HepG2 (cell line): ENCODE measurements around the gene WDR45B. TPM values are rescaled to one million over a fixed set of nuclear protein-coding genes. Genes with fewer than 3 reads are reported as not detected.

Source experiments
- ATAC-seq: fragments of 200-7000 bp; cut with Tn5 transposase; 3 replicates; pipeline ENCODE4 v1.9.1; 2020; ENCODE audit warnings: mild to moderate bottlenecking, moderate library complexity
- BruUV-seq: library from RNA; stranded (reverse); fragments of 400-500 nt; replicated peaks from 2 replicates; lab custom pipeline; 2021; lab: Mats Ljungman, UMichigan
- CTCF ChIA-PET: fragments of 300-600 bp; formaldehyde crosslinking; extraction: SDS; loops from one replicate; lab custom pipeline; 2021; ENCODE audit warnings: low total read pairs, inconsistent platforms, low intra/inter-chr PET ratio; lab: Yijun Ruan, JAX
- POLR2A ChIA-PET: fragments of 350-600 bp; sonication (Branson Sonifier 250); formaldehyde crosslinking; loops from one replicate; lab custom pipeline; 2020; ENCODE audit warnings: antibody characterized with exemption, inconsistent platforms; lab: Yijun Ruan, JAX
- DNase-seq: peaks from one replicate; pipeline ENCODE4 v3.0.0-alpha.2; 2015; ENCODE audit warnings: low spot score
- FAIRE-seq: peaks from 3 replicates; lab custom pipeline; 2011; peaks lifted over from hg19 to GRCh38; lab: Jason Lieb, UNC
- H2AFZ ChIP-seq: one replicate; pipeline ENCODE4 v1.6.1; 2011; ENCODE audit warnings: low read length, inconsistent platforms
- H3K27ac ChIP-seq: fragments of 300-600 bp; 3 replicates; pipeline ENCODE4 v1.8.0; 2011; ENCODE audit warnings: mixed run types, mild to moderate bottlenecking, mixed read lengths, low read length, inconsistent platforms; ENCODE audit not compliant: insufficient read depth; ENCODE audit errors: extremely low read length
- H3K27me3 ChIP-seq, 2 experiments: fragments of 200-600 bp in 1 of 2; 2 replicates in 1 of 2; 3 replicates in 1 of 2; pipeline versions ENCODE4 v1.6.0 to v1.8.0; 2011; ENCODE audit warnings: low read length in 2 of 2, mild to moderate bottlenecking in 2 of 2, moderate library complexity in 2 of 2, inconsistent platforms in 1 of 2; ENCODE audit not compliant: insufficient read depth in 2 of 2, control insufficient read depth in 1 of 2
- H3K36me3 ChIP-seq, 2 experiments: fragments of 200-600 bp in 1 of 2; replicated peaks in 1 of 2; 2 replicates in 1 of 2; 3 replicates in 1 of 2; pipeline versions ENCODE4 v1.5.1 to v1.8.0; 2011; ENCODE audit warnings: low read length in 2 of 2, inconsistent platforms in 1 of 2; ENCODE audit not compliant: insufficient read depth in 2 of 2, control insufficient read depth in 1 of 2
- H3K4me1 ChIP-seq: 2 replicates; pipeline ENCODE4 v1.5.1; 2012; ENCODE audit warnings: low read length, inconsistent platforms; ENCODE audit not compliant: insufficient read depth
- H3K4me2 ChIP-seq: 2 replicates; pipeline ENCODE4 v1.6.0; 2011; ENCODE audit warnings: low read depth, low read length, inconsistent platforms
- H3K4me3 ChIP-seq, 3 experiments: fragments of 200-600 bp in 1 of 3; sonication (generic), shearing (Covaris generic) in 1 of 3; replicated peaks in 1 of 3; 2 replicates each; pipeline ENCODE4 v1.5.1; 2011 to 2016; ENCODE audit warnings: low read length in 3 of 3, inconsistent platforms in 2 of 3, low read depth in 2 of 3, mild to moderate bottlenecking in 2 of 3, control low read depth in 1 of 3, mixed read lengths in 1 of 3; ENCODE audit not compliant: insufficient read depth in 1 of 3
- H3K79me2 ChIP-seq: one replicate; pipeline ENCODE4 v1.6.1; 2011; ENCODE audit warnings: low read length, inconsistent platforms; ENCODE audit not compliant: insufficient read depth
- H3K9ac ChIP-seq: 2 replicates; pipeline ENCODE4 v1.6.0; 2011; ENCODE audit warnings: mild to moderate bottlenecking, low read depth, low read length, inconsistent platforms; ENCODE audit not compliant: insufficient read depth
- H3K9me3 ChIP-seq: 2 replicates; pipeline ENCODE4 v1.5.1; 2012; ENCODE audit warnings: mild to moderate bottlenecking, low read length
- H4K20me1 ChIP-seq: 2 replicates; pipeline ENCODE4 v1.6.0; 2011; ENCODE audit warnings: inconsistent platforms, mild to moderate bottlenecking, low read length, moderate library complexity; ENCODE audit not compliant: insufficient read depth
- CHCHD3 ChIP-seq: sonication (generic); formaldehyde crosslinking; IDR thresholded peaks from 2 replicates; pipeline ENCODE4 v1.8.0; 2022; ENCODE audit warnings: mild to moderate bottlenecking, missing genetic modification reagents, moderate library complexity
- HDAC1 ChIP-seq: sonication (generic); formaldehyde crosslinking; IDR thresholded peaks from 2 replicates; pipeline ENCODE4 v1.5.1; 2020; ENCODE audit warnings: mild to moderate bottlenecking, missing genetic modification reagents
- POLR2A ChIP-seq, 2 experiments: IDR thresholded peaks; 2 replicates each; pipeline ENCODE4 v1.6.1; 2011; ENCODE audit warnings: low read depth in 2 of 2, low read length in 2 of 2, mild to moderate bottlenecking in 1 of 2, moderate library complexity in 1 of 2; ENCODE audit not compliant: insufficient read depth in 1 of 2
- RBAK ChIP-seq: sonication (generic); formaldehyde crosslinking; IDR thresholded peaks from 2 replicates; pipeline ENCODE4 v1.5.1; 2020; ENCODE audit warnings: mild to moderate bottlenecking, missing genetic modification reagents
- RBM22 ChIP-seq: fragments of 200-400 bp; formaldehyde crosslinking; optimal IDR thresholded peaks from 2 replicates; pipeline ENCODE3; 2017; ENCODE audit warnings: mild to moderate bottlenecking, low read length, moderate library complexity
- ZBTB33 ChIP-seq: sonication (generic); formaldehyde crosslinking; IDR thresholded peaks from 2 replicates; pipeline ENCODE4 v1.4.0; 2020; ENCODE audit warnings: missing genetic modification reagents
- ZBTB38 ChIP-seq: sonication (generic); formaldehyde crosslinking; IDR thresholded peaks from 2 replicates; pipeline ENCODE4 v1.5.1; 2020; ENCODE audit warnings: mild to moderate bottlenecking, missing genetic modification reagents
- ZNF143 ChIP-seq: sonication (generic); formaldehyde crosslinking; IDR thresholded peaks from 2 replicates; pipeline ENCODE4 v1.4.0; 2020; ENCODE audit warnings: missing genetic modification reagents
- ZNF234 ChIP-seq: sonication (generic); formaldehyde crosslinking; conservative IDR thresholded peaks from 2 replicates; pipeline ENCODE4 v1.5.1; 2020; ENCODE audit warnings: mild to moderate bottlenecking, missing genetic modification reagents
- ZNF367 ChIP-seq: sonication (generic); formaldehyde crosslinking; IDR thresholded peaks from 2 replicates; pipeline ENCODE4 v1.4.0; 2020; ENCODE audit warnings: missing genetic modification reagents, borderline replicate concordance
- ZNF740 ChIP-seq: sonication (generic); formaldehyde crosslinking; IDR thresholded peaks from 2 replicates; pipeline ENCODE4 v1.4.0; 2020; ENCODE audit warnings: missing genetic modification reagents
- WGBS: methylation state at CpG from one replicate; pipeline ENCODE4 v1.1.6; 2017; ENCODE audit warnings: low lambda C conversion rate; 5-methylcytosine and 5-hydroxymethylcytosine counted together
- in situ Hi-C: cut with HindIII; loops from 2 replicates; pipeline ENCODE4 v1.10.0; 2017; ENCODE audit warnings: low pct_unique_long_range_greater_than_20kb; ENCODE audit not compliant: extremely low pct_ligation_motif_present
- intact Hi-C: fragments of 100-400 bp; cut with micrococcal nuclease; formaldehyde crosslinking; loops from one replicate; pipeline ENCODE4 v1.10.0; 2022; ENCODE audit not compliant: unreplicated experiment
- polyA plus RNA-seq, 8 experiments: library from polyadenylated mRNA; depleted of rRNA in 3 of 8; stranded (reverse) in 7 of 8; unstranded in 1 of 8; fragments of >200 nt; fragmentation: Illumina TruSeq in 4 of 8; extraction: Trizol in 4 of 8; gene quantifications; 2 replicates each; pipeline versions ENCODE4 v1.2.1 to v1.2.3, GENCODE V29; 2011 to 2016; ENCODE audit warnings: low read depth in 4 of 8, missing spikeins in 1 of 8, mixed read lengths in 1 of 8; ENCODE audit not compliant: insufficient read depth in 1 of 8
- total RNA-seq, 5 experiments: library from RNA; depleted of rRNA; stranded (reverse); fragments of >200 nt; fragmentation: Illumina TruSeq; extraction: Trizol; gene quantifications; 2 replicates each; pipeline ENCODE4 v1.2.3, GENCODE V29; 2016; ENCODE audit warnings: low read depth in 1 of 5
- TF ChIP-seq, protein P1 (sequence below): sonication (generic); formaldehyde crosslinking; IDR thresholded peaks from 2 replicates; pipeline ENCODE4 v1.5.1; 2020; ENCODE audit warnings: missing genetic modification reagents, mild to moderate bottlenecking, borderline replicate concordance

The WDR45B gene
- total and polyA plus RNA-seq, 2 of the 13 experiments (the other 11 are each of a cell fraction or from before 2014, with no cell fraction given), result 86.2 to 155 TPM

GRCh38 chr17:82601447-82602000 is 46.7 kb downstream of the WDR45B start:
- BruUV-seq, result TSS peak; percentile 51
- CTCF ChIA-PET, result no interaction called here
- FAIRE-seq (no peak), ATAC-seq (no peak), DNase-seq (no peak)
- H3K79me2 ChIP-seq, result no peaks in the 10 kb centered on the region
- 95% methylated on average over 24 of the region's 24 CpGs for WGBS
- TF ChIP-seq ZBTB33 (CRISPR knock-in tag) (peak; percentile 31; the same call in 1 of the 2 replicates), ZNF740 (no peak), HDAC1 (CRISPR knock-in tag) (no peak), RBM22 (peak; percentile 16), ZNF367 (CRISPR knock-in tag) (no peak), ZBTB38 (CRISPR knock-in tag) (0 out of 2 replicates have a peak, but pooled peaks have one; percentile 78), ZNF143 (CRISPR knock-in tag) (no peak), CHCHD3 (CRISPR knock-in tag) (0 out of 2 replicates have a peak, but pooled peaks have one; percentile 60), POLR2A (IDR thresholded peaks at IDR 0.05; ENCODE audit: insufficient read depth in 1 of 2, low read depth in 2 of 2, low read length in 2 of 2) (0 out of 4 replicates have a peak, but pooled peaks of 1 of the 2 experiments have one; percentile 19), RBAK (CRISPR knock-in tag) (no peak), ZNF234 (CRISPR knock-in tag) (no peak)
- TF ChIP-seq, protein P1, sequence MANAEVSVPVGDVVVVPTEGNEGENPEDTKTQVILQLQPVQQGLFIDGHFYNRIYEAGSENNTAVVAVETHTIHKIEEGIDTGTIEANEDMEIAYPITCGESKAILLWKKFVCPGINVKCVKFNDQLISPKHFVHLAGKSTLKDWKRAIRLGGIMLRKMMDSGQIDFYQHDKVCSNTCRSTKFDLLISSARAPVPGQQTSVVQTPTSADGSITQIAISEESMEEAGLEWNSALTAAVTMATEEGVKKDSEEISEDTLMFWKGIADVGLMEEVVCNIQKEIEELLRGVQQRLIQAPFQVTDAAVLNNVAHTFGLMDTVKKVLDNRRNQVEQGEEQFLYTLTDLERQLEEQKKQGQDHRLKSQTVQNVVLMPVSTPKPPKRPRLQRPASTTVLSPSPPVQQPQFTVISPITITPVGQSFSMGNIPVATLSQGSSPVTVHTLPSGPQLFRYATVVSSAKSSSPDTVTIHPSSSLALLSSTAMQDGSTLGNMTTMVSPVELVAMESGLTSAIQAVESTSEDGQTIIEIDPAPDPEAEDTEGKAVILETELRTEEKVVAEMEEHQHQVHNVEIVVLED (CRISPR knock-in tag), result no peak
- POLR2A ChIA-PET, result no interaction called here
- no peak overlapping the region for H3K4me3 ChIP-seq
- H3K27ac ChIP-seq, result no peak overlapping the region
- peaks cover 49 to 76% of the 10 kb centered on the region in 2 experiments for H3K36me3 ChIP-seq
- intact Hi-C loops, result no loop called here
- no peak overlapping the region for H3K4me2 ChIP-seq
- H3K9me3 ChIP-seq, result no peaks in the 10 kb centered on the region
- in situ Hi-C loops, result no loop called here
- no peak overlapping the region for H2AFZ ChIP-seq
- H4K20me1 ChIP-seq, result peaks cover 16% of the 10 kb centered on the region; the same call in 1 of the 2 replicates
- no peaks in the 10 kb centered on the region for H3K27me3 ChIP-seq
- H3K9ac ChIP-seq, result no peak overlapping the region
- peaks cover 13% of the 10 kb centered on the region for H3K4me1 ChIP-seq
